Femur (tissue), 1 donor: ENCODE results near the gene FGG.

Experiments used
- DNase-seq: peaks from one replicate; pipeline ENCODE4 v3.0.0-alpha.2; 2017

FGG gene

DNA sequence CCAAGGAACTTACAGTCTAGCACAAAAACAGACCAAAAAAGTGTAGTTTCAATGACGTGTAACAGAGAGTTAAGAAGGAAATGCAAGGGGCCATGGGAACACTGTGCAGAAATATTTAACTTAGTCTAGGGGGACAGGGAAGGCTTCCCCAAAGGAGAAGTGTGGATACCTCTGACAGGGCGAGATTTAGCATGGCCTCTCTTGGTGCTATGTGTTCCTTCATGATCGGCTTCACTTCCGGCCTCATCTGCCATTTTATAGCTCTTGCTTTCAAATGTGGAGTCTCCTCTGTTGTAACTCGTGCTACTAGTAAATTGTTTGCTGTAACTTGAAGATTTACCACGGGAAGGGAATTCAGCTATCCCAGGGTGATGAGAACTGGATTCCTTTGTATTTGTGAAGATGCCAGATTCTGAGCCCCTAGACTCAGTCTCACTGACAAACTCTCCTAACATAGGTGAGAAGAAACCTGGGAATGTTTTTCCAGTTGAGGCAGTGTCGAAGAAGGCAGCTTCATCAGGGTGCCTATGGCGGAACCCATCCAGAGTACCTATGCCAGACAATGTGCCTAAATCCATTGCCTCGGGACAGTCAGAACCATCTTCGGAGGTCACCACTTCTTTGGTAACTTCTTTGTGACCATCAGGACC lies 27.0 kb downstream of the FGG start:
- DNase-seq = no peak

DNA sequence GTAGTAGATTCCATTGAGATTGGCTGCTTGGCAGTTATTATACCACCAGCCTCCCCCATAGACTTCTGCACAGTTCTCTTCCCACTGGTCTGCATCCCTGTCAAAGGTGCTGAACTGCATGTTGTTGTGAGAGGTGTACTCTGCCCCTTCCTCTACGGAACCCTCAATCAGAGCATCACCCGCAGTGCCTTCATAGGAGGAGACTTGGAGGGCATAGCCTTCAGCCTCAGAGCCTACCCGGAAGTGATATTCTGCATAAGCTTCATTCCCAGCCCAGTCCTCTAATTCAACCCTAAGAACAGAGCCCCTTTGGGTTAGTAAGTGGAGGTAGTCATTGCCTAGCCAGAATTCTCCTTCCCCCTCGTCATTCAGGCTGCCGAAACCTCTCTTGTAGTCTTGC lies 28.2 kb downstream of the FGG start:
- no peak for DNase-seq

- DNase-seq = no peak
Measured at GRCh38 chr4:154583677-154584076, 28.8 kb downstream of the FGG start.

- no peak for DNase-seq
Measured at GRCh38 chr4:154583230-154583629, 29.2 kb downstream of the FGG start.

DNA sequence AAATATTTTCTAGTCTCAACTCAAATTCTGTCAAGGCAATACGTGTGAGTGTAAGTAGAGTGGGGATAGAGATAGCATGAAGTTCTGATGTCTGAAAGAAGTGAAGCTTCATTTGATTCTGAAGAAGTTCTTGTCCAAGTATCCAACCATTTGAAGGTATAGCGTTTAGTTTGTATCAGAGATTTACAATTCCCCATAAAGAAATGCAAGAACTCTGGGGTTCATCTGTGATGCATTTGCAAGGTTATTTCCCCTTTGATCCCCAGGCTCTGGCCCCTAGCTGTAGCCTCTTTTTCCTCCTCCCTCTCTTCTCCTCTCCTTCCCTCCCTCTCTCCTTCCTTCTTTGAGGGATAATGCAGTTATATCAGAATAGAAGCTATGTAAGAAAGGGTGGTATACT lies 29.7 kb downstream of the FGG start:
- no peak for DNase-seq

- DNase-seq = no peak
Measured at GRCh38 chr4:154579927-154580326, 32.5 kb downstream of the FGG start.

DNA sequence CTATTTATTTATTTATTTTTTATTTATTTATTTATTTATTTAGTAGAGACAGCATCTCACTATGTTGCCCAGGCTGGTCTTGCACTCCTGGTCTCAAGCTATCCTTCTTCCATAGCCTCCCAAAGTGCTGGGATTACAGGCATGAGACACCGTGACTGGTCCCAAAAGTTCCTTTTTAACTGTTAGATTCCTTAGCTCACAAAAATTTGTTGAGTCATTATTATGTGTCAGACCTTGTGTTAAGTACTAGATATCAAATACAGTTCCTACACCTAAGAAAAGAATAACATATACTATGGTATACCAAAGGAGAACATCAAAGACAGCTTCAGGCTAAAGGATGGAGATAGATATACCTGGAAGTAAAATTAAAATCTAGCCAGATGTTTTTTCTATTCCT lies 33.5 kb downstream of the FGG start:
- no peak for DNase-seq

- no peak for DNase-seq
Measured at GRCh38 chr4:154577324-154577723, 35.1 kb downstream of the FGG start.

DNA sequence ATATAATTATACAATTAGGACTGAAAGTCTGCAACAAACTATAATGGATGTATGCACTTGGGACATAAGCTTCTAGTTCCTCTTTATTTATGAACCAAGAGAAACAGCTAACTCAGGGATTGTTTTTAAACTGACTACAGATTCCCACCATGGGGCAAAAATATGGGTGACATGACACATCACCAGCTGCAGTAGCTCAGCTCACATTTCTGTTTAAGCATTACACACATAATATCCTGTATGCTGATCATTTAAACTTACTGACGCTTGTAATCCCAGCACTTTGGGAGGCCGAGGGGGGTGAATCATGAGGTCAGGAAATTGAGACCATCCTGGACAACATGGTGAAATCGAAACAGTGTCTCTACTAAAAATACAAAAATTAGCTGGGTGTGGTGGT lies 38.1 kb downstream of the FGG start:
- no peak for DNase-seq

- DNase-seq = no peak
Measured at GRCh38 chr4:154573190-154573870, 39.1 kb downstream of the FGG start.

DNA sequence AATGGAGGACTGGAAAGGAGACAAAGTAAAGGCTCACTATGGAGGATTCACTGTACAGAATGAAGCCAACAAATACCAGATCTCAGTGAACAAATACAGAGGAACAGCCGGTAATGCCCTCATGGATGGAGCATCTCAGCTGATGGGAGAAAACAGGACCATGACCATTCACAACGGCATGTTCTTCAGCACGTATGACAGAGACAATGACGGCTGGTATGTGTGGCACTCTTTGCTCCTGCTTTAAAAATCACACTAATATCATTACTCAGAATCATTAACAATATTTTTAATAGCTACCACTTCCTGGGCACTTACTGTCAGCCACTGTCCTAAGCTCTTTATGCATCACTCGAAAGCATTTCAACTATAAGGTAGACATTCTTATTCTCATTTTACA lies 42.9 kb downstream of the FGG start:
- no peak for DNase-seq

DNA sequence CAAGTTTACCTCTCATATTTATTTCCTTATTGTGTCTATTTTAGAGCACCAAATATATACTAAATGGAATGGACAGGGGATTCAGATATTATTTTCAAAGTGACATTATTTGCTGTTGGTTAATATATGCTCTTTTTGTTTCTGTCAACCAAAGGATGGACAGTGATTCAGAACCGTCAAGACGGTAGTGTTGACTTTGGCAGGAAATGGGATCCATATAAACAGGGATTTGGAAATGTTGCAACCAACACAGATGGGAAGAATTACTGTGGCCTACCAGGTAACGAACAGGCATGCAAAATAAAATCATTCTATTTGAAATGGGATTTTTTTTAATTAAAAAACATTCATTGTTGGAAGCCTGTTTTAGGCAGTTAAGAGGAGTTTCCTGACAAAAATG lies 43.4 kb downstream of the FGG start:
- DNase-seq = no peak

DNA sequence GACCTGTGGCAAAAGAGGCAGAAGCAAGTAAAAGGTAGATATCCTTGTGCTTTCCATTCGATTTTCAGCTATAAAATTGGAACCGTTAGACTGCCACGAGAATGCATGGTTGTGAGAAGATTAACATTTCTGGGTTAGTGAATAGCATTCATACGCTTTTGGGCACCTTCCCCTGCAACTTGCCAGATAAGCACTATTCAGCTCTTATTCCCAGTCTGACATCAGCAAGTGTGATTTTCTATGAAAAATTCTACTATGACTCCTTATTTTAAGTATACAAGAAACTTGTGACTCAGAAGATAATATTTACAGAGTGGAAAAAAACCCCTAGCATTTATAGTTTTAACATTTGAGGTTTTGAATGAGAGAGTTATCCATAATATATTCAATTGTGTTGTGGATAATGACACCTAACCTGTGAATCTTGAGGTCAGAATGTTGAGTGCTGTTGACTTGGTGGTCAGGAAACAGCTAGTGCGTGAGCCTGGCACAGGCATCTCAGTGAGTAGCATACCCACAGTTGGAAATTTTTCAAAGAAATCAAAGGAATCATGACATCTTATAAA lies 45.7 kb downstream of the FGG start:
- DNase-seq = no peak

GRCh38 chr4:154565704-154566103 lies 46.8 kb downstream of the FGG start:
- no peak for DNase-seq

DNA sequence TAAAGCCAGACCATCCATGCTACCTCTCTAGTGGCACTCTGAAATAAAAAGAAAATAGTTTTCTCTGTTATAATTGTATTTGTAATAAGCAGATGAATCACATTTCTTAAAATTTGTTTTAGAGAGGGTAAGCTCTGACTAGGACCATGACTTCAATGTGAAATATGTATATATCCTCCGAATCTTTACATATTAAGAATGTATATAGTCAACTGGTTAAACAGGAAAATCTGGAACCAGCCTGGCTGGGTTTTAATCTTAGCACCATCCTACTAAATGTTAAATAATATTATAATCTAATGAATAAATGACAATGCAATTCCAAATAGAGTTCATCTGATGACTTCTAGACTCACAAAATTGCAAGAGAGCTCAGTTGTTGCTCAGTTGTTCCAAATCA lies 48.1 kb downstream of the FGG start:
- DNase-seq = no peak

DNA sequence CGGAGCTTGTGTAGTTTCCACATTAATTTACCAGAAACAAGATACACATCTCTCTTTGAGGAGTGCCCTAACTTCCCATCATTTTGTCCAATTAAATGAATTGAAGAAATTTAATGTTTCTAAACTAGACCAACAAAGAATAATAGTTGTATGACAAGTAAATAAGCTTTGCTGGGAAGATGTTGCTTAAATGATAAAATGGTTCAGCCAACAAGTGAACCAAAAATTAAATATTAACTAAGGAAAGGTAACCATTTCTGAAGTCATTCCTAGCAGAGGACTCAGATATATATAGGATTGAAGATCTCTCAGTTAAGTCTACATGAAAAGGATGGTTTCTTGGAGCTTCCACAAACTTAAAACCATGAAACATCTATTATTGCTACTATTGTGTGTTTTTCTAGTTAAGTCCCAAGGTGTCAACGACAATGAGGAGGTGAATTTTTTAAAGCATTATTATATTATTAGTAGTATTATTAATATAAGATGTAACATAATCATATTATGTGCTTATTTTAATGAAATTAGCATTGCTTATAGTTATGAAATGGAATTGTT lies 49.7 kb downstream of the FGG start, which contains the start of gene FGB:
Gene FGB, plus strand, starts transcription at position 315 of the 558 bp plus-strand sequence. Its CDS starts 8 bp downstream, at position 323.
- no peak for DNase-seq

- no peak for DNase-seq
Measured at GRCh38 chr4:154560824-154561231, 51.6 kb downstream of the FGG start.

- DNase-seq = no peak
Measured at GRCh38 chr4:154560419-154560801, 52.0 kb downstream of the FGG start.

DNA sequence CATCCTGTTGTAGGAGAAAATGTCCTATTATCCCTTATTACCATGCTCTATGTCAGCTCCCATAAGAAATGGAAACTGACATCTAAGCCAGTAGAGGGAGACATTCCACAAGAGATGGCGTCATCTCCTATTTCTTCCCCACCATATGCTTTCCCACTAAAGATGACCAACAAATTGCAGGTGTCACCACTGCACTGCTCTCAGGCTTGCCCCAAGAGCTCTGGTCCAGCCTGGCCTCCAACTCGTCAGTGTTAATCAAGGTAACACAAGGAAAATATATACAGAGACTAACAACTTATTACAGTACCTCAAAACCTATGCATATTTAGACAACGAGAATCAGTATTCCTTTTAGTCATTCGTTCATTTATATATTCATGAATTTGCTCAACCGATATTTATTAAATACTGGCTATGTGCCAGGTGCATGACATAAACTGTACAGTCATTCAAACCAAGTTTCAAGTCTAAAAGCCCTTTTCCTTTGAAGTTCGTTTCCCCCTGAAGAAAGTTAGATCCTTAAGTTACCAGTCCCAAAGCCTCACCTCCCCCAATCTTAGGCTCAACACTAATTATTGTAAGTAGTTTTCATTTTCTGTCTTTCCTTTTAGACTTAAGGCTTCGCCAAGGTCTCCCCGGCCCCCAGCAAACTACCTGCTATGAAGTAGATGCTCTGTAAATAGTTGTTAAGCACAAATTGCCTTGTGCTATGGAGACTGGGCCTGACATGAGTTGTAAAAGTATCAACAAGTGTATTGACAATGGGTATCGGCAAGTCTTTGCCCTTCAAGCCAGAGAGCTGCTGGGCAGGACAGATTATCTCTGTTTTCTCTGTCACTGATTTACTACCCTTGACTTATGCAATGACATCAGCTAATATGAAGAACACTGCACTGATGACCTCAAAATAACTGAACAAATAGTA lies 52.7 kb downstream of the FGG start:
- DNase-seq = no peak

DNA sequence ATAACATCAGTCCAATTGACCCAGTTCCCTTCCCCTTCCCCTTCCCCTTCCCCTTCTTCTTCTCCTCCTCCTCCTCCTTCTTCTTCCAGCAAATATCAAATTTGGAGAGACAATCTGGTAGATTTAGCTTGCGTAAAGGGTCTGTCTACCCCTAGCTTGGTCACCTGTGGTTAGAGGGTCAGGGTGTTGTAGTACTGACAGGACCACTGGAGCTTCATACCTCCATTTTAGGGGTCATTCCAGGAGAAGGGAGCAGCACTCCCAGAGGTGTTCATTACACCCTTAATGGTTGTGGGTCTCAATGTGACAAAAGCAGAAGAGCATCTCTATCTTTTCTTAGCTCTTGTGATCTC lies 53.3 kb downstream of the FGG start:
- no peak for DNase-seq
